BJ (cell line): ENCODE data around the gene BLM. TPM values are rescaled to one million over a fixed set of nuclear protein-coding genes. Genes with fewer than 3 reads are reported as not detected.

Experiments
- CTCF ChIA-PET: fragments of 350-600 bp; formaldehyde crosslinking; extraction: SDS; loops from one replicate; lab custom pipeline; 2021; ENCODE audit warnings: antibody characterized with exemption, inconsistent platforms; lab: Yijun Ruan, JAX
- POLR2A ChIA-PET: fragments of 300-600 bp; sonication (Branson Sonifier 250); formaldehyde crosslinking; extraction: SDS; loops from one replicate; lab custom pipeline; 2021; ENCODE audit warnings: antibody characterized with exemption; lab: Charles Lee
- DNase-seq: peaks from one replicate; pipeline ENCODE4 v3.0.0-alpha.2; 2011; ENCODE audit warnings: low read depth
- H3K27me3 ChIP-seq: 2 replicates; pipeline ENCODE4 v1.6.0; 2011; ENCODE audit warnings: low read length; ENCODE audit not compliant: control insufficient read depth, insufficient read depth
- H3K36me3 ChIP-seq: 2 replicates; pipeline ENCODE4 v1.5.1; 2011; ENCODE audit warnings: low read length; ENCODE audit not compliant: control insufficient read depth, insufficient read depth
- H3K4me3 ChIP-seq: 2 replicates; pipeline ENCODE4 v1.5.1; 2011; ENCODE audit warnings: low read depth, mild to moderate bottlenecking, control low read depth, low read length
- CTCF ChIP-seq: IDR thresholded peaks from 2 replicates; pipeline ENCODE4 v1.5.1; 2011; ENCODE audit warnings: low read depth, mild to moderate bottlenecking, control low read depth, inconsistent platforms, low read length, moderate library complexity; ENCODE audit not compliant: insufficient read depth
- polyA plus RNA-seq: library from polyadenylated mRNA; depleted of rRNA; stranded (reverse); fragments of >200 nt; gene quantifications from 2 replicates; pipeline ENCODE4 v1.2.3, GENCODE V29; 2011

The BLM gene
- polyA plus RNA-seq, 1 experiment, result 1.3 TPM

- H3K27me3 ChIP-seq, result no peaks in the 10 kb centered on the region
- DNase-seq, result no peak
- TF ChIP-seq CTCF, result no peak
- POLR2A ChIA-PET, result no interaction called here
- H3K36me3 ChIP-seq, result no peaks in the 10 kb centered on the region
- CTCF ChIA-PET, result interaction anchor here (3.6 kb wide), 1 partner anchor 23 kb away, joined by 12 read pairs; no protein-coding TSS in a partner anchor
- H3K4me3 ChIP-seq, result no peak overlapping the region
These were observed 145.3 kb downstream of the BLM start for GRCh38 chr15:90862487-90862886.

GRCh38 chr15:90862964-90863778 is 146.0 kb downstream of the BLM start:
- ChIA-PET POLR2A (interaction anchor here (0.6 kb wide), 1 partner anchor 18 kb away, joined by 3 read pairs; no protein-coding TSS in a partner anchor), CTCF (interaction anchor here (0.9 to 3.6 kb wide), 2 partner anchors 23 to 74 kb away, joined by 3 to 12 read pairs; no protein-coding TSS in a partner anchor)
- DNase-seq, result no peak

GRCh38 chr15:90863987-90864386 is 146.8 kb downstream of the BLM start:
- no peak overlapping the region for H3K4me3 ChIP-seq
- H3K36me3 ChIP-seq, result no peaks in the 10 kb centered on the region
- ChIA-PET POLR2A (no interaction called here), CTCF (interaction anchor here (0.9 to 3.6 kb wide), 2 partner anchors 22 to 73 kb away, joined by 3 to 12 read pairs; no protein-coding TSS in a partner anchor)
- no peak for DNase-seq
- no peak for TF ChIP-seq CTCF
- H3K27me3 ChIP-seq, result no peaks in the 10 kb centered on the region

More at GRCh38 chr15:90862964-90863778, 146.0 kb downstream of the BLM start:
- no peak for TF ChIP-seq CTCF
- no peaks in the 10 kb centered on the region for H3K36me3 ChIP-seq
- H3K27me3 ChIP-seq, result no peaks in the 10 kb centered on the region
- no peak overlapping the region for H3K4me3 ChIP-seq

- Histone ChIP-seq H3K27me3 (no peaks in the 10 kb centered on the region), H3K36me3 (no peaks in the 10 kb centered on the region), H3K4me3 (no peak overlapping the region)
- CTCF ChIA-PET, result interaction anchor here (3.6 kb wide), 1 partner anchor 21 kb away, joined by 12 read pairs; no protein-coding TSS in a partner anchor
- POLR2A ChIA-PET, result no interaction called here
- no peak for TF ChIP-seq CTCF
- DNase-seq, result no peak
These were observed 147.4 kb downstream of the BLM start for GRCh38 chr15:90864507-90864906.

GRCh38 chr15:90865702-90866101 is 148.6 kb downstream of the BLM start:
- no peak for TF ChIP-seq CTCF
- H3K36me3 ChIP-seq, result no peaks in the 10 kb centered on the region
- DNase-seq, result no peak
- no peaks in the 10 kb centered on the region for H3K27me3 ChIP-seq
- CTCF ChIA-PET, result interaction anchor here (3.6 kb wide), 1 partner anchor 20 kb away, joined by 12 read pairs; no protein-coding TSS in a partner anchor
- POLR2A ChIA-PET, result no interaction called here
- H3K4me3 ChIP-seq, result no peak overlapping the region
